Prostate gland (tissue), 2 donors: ENCODE data around the gene RAB30. TPM values are rescaled to one million over a fixed set of nuclear protein-coding genes. Genes with fewer than 3 reads are reported as not detected.

Source experiments
- DNase-seq: peaks from one replicate; pipeline ENCODE4 v3.0.0-alpha.2; 2019; ENCODE audit warnings: low spot score
- H3K27ac ChIP-seq, 2 donors: fragments of 200-600 bp; sonication (generic); 2 replicates each; pipeline ENCODE4 v1.5.1; 2017 to 2019
- H3K27me3 ChIP-seq: fragments of 200-600 bp; sonication (generic); replicated peaks from 2 replicates; pipeline ENCODE4 v1.5.1; 2019; ENCODE audit not compliant: insufficient read depth
- H3K36me3 ChIP-seq, 2 donors: fragments of 200-600 bp; sonication (generic); 1 replicate in 1 of 2; 2 replicates in 1 of 2; pipeline versions ENCODE4 v1.5.1 to v1.8.1; 2017 to 2019
- H3K4me1 ChIP-seq: fragments of 200-600 bp; sonication (generic); replicated peaks from 2 replicates; pipeline ENCODE4 v1.5.1; 2019
- H3K4me3 ChIP-seq, 2 donors: fragments of 200-600 bp; sonication (generic); 2 replicates each; pipeline ENCODE4 v1.5.1; 2017 to 2019
- H3K9me3 ChIP-seq: fragments of 200-600 bp; sonication (generic); 2 replicates; pipeline ENCODE4 v1.5.1; 2017
- POLR2A ChIP-seq: fragments of 450-650 bp; IDR thresholded peaks from one replicate; pipeline ENCODE4 v1.6.1; 2016; ENCODE audit warnings: antibody characterized with exemption, mild to moderate bottlenecking
- POLR2AphosphoS5 ChIP-seq: sonication (generic); formaldehyde crosslinking; IDR thresholded peaks from one replicate; pipeline ENCODE4 v1.6.1; 2017; ENCODE audit warnings: antibody characterized with exemption
- WGBS: methylation state at CpG from one replicate; pipeline ENCODE4 v1.1.5; 2018; 5-methylcytosine and 5-hydroxymethylcytosine counted together
- intact Hi-C: fragments of 100-400 bp; cut with DNase I; formaldehyde crosslinking; loops from one replicate; pipeline ENCODE4 v1.14.2; 2022
- total RNA-seq, 2 donors: library from RNA; depleted of rRNA; stranded (reverse); fragments of >200 nt; gene quantifications; one replicate each; pipeline ENCODE4 v1.1.0, GENCODE V29; 2016
- TF ChIP-seq, protein P1 (sequence below), 4 experiments: fragments of 200-600 bp in 2 of 4; fragments of 450-650 bp in 2 of 4; sonication (generic) in 2 of 4; IDR thresholded peaks; 1 replicate in 3 of 4; 2 replicates in 1 of 4; pipeline ENCODE4 v1.5.1; 2016 to 2019; ENCODE audit warnings: antibody characterized with exemption in 4 of 4, mild to moderate bottlenecking in 2 of 4, moderate library complexity in 2 of 4

The RAB30 gene
- total RNA-seq, 2 donors from 2014 or later, result 13.3 to 15.9 TPM

DNA sequence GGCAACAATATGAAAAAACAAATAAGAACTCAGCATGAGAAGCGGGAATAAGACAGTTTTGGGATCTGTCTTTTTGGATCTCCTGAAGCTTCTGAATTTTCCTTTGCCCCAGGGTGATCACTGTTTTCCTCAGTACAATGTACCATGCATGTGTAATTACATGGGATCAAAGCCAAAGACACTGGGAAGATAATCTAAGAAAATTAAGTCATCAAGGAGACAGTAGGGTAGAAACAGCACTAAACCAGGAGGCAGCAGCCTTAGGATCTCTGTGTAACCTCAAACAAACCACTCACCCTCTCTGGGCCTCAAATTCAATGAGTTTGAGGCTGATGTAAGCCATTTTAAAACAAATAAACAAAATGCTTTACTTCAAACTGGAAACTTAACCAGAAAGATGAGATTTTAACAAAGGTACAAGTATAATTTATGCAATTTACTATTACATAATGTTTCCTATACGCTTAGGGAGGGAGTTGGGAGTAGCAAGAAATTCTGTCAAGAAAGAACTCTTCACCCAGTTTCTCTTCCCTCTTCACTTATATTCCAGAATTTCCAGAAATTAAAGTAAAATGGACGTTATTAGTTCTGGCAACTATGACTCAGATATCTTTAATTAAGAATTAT is 77.0 kb downstream of the RAB30 start:
- no peak overlapping the region for H3K4me3 ChIP-seq
- TF ChIP-seq POLR2AphosphoS5 (no peak), POLR2A (no peak)
- TF ChIP-seq, protein P1, sequence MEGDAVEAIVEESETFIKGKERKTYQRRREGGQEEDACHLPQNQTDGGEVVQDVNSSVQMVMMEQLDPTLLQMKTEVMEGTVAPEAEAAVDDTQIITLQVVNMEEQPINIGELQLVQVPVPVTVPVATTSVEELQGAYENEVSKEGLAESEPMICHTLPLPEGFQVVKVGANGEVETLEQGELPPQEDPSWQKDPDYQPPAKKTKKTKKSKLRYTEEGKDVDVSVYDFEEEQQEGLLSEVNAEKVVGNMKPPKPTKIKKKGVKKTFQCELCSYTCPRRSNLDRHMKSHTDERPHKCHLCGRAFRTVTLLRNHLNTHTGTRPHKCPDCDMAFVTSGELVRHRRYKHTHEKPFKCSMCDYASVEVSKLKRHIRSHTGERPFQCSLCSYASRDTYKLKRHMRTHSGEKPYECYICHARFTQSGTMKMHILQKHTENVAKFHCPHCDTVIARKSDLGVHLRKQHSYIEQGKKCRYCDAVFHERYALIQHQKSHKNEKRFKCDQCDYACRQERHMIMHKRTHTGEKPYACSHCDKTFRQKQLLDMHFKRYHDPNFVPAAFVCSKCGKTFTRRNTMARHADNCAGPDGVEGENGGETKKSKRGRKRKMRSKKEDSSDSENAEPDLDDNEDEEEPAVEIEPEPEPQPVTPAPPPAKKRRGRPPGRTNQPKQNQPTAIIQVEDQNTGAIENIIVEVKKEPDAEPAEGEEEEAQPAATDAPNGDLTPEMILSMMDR (IDR thresholded peaks at IDR 0.05), result no peak
- no peaks in the 10 kb centered on the region for H3K4me1 ChIP-seq
- no peaks in the 10 kb centered on the region for H3K27me3 ChIP-seq
- no peaks in the 10 kb centered on the region for H3K9me3 ChIP-seq
- no peak overlapping the region for H3K27ac ChIP-seq
- no peaks in the 10 kb centered on the region for H3K36me3 ChIP-seq
- no peak for DNase-seq
- intact Hi-C loops, result no loop called here
- 72% methylated on average over 3 of the region's 3 CpGs for WGBS

DNA sequence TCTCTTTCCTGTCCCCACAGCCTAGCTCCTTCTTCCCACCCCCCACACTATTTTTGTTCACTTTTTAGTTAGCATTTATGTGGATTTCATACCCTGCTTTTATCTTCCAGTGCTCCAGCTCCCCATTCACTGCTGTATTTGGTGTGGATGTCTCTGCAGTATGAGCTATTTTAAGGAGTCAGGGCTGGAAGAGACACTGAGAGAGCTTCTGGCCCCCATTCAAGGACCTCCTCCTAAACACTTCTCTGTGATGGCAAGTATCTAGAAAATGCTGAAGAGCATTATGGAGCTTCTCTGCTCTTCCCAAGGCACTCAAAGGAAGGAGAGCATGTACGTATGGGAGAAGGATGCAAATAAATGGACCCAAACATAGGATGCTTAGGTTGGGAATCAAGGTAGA is 79.5 kb downstream of the RAB30 start:
- Histone ChIP-seq H3K9me3 (no peaks in the 10 kb centered on the region), H3K4me3 (no peak overlapping the region), H3K4me1 (no peaks in the 10 kb centered on the region), H3K27me3 (no peaks in the 10 kb centered on the region), H3K27ac (no peak overlapping the region), H3K36me3 (no peaks in the 10 kb centered on the region)
- peak; percentile 9 for TF ChIP-seq POLR2AphosphoS5
- TF ChIP-seq, protein P1 (IDR thresholded peaks at IDR 0.05), result no peak
- no peak for DNase-seq
- intact Hi-C loops, result no loop called here
- 68% methylated on average over 1 of the region's 1 CpG for WGBS

DNA sequence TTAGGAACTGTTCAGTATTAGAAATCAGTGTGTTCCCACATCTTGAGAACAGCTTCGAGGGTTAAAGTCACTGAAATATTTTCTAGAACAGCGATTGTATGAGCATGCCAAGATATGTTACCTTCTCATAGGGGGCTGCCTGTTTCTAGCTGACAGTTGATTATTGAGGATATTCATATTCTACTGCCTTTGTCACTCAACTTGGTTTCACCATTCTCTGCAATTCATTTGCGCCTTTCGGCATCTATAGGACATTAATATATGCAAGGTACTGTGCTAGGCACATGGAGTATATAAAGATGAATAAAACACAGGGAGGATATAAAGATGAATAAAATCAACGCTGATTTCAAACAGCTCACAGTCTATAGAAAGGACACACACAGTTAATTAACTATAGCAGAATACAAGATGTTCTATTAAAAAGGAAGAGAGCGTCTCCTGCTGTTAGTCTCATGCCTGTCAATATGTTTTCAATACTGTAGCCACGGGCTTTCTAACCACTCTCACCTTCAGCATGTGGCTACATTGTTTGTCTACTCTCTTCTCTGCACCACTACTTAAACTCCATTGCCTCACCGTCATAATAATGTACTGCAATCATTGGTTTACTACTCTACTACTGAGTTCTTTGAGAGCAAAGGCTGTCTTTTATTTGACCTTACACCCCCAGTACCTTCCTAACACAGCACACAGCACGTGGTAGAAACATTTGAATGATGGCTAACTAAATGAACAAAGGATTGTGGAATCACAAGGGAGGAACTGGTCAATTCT is 81.9 kb downstream of the RAB30 start:
- no peaks in the 10 kb centered on the region for H3K27me3 ChIP-seq
- intact Hi-C loops, result loop anchor here (10.0 kb wide), 1 partner anchor 75 kb away; no protein-coding TSS in a partner anchor
- H3K9me3 ChIP-seq, result no peaks in the 10 kb centered on the region
- no peak for TF ChIP-seq POLR2AphosphoS5
- TF ChIP-seq, protein P1 (IDR thresholded peaks at IDR 0.05), result no peak
- TF ChIP-seq POLR2A, result no peak
- H3K4me1 ChIP-seq, result no peaks in the 10 kb centered on the region
- WGBS, result 75% methylated on average over 9 of the region's 9 CpGs
- no peaks in the 10 kb centered on the region for H3K36me3 ChIP-seq
- H3K27ac ChIP-seq, result no peak overlapping the region
- no peak for DNase-seq
- H3K4me3 ChIP-seq, result no peak overlapping the region

DNA sequence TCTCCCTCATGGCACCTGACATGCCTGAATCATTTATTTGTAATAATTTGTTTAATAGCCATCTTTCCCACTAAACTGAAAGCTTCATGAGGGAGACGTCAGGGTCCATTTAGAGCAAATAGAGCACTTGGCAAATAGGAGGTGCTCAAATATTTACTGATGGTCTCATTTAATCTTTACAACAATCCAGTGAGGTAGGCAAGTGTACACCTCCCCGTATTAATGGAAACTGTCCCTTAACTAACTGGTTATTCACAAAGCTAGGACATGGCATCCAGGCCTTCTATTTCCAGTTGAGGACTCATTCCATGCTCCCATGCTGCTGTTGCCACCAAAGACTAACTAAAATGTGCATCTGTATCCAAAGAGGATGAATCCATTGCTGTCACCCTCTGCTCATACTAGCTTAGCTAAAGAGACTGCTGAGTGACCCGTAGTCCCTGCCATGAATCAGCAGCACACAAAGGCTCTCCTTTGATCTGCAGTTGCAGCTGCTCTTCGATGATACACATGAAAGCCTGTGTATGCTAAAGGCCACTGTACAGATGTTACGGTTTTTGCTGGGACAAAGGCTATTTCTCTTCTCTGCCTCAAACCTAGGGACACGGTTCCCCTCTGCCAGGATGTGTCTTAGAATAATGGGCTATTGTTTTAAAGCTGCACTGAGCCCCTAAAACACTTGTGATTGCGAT is 82.6 kb downstream of the RAB30 start:
- Histone ChIP-seq H3K36me3 (no peaks in the 10 kb centered on the region), H3K27ac (no peak overlapping the region), H3K27me3 (no peaks in the 10 kb centered on the region), H3K4me3 (no peak overlapping the region), H3K4me1 (no peaks in the 10 kb centered on the region), H3K9me3 (no peaks in the 10 kb centered on the region)
- 64% methylated on average over 7 of the region's 7 CpGs for WGBS
- intact Hi-C loops, result loop anchor here (10.0 kb wide), 1 partner anchor 76 kb away; no protein-coding TSS in a partner anchor
- TF ChIP-seq POLR2A, result no peak
- TF ChIP-seq POLR2AphosphoS5, result peak; percentile 6
- TF ChIP-seq, protein P1 (IDR thresholded peaks at IDR 0.05), result no peak
- no peak for DNase-seq
